HL-60 (cell line): ENCODE measurements around the gene IFNAR2.

ENCODE experiments used
- DNase-seq, 2 experiments: peaks; one replicate each; pipeline ENCODE4 v3.0.0-alpha.2; 2010 to 2020; ENCODE audit warnings: low read depth in 1 of 2, low spot score in 1 of 2
- H3K27ac ChIP-seq: fragments of 250-450 bp; sonication (Bioruptor Pico); replicated peaks from 2 replicates; pipeline ENCODE4 v1.5.1; 2020; ENCODE audit warnings: mild to moderate bottlenecking, moderate library complexity
- H3K27me3 ChIP-seq: fragments of 250-450 bp; sonication (Bioruptor Pico); 2 replicates; pipeline ENCODE4 v1.5.1; 2021; ENCODE audit warnings: mild to moderate bottlenecking, moderate library complexity; ENCODE audit not compliant: insufficient read depth, poor library complexity, severe bottlenecking
- H3K4me3 ChIP-seq: replicated peaks from 2 replicates; pipeline ENCODE4 v1.5.1; 2011; ENCODE audit warnings: mild to moderate bottlenecking, control low read depth, low read length; ENCODE audit not compliant: insufficient read depth
- GABPA ChIP-seq: IDR thresholded peaks from 2 replicates; pipeline ENCODE4 v1.6.1; 2012; ENCODE audit warnings: low read depth
- POLR2AphosphoS5 ChIP-seq: IDR thresholded peaks from 2 replicates; pipeline ENCODE4 v1.6.1; 2012; ENCODE audit warnings: low read depth
- SPI1 ChIP-seq: IDR thresholded peaks from 2 replicates; pipeline ENCODE4 v1.6.1; 2012; ENCODE audit warnings: low read depth, mild to moderate bottlenecking, borderline replicate concordance
- TF ChIP-seq, protein P1 (sequence below): IDR thresholded peaks from one replicate; pipeline ENCODE4 v1.5.1; 2011; ENCODE audit warnings: low read length, control low read depth, inconsistent platforms; ENCODE audit not compliant: insufficient read depth
- TF ChIP-seq, protein P2 (sequence below): IDR thresholded peaks from 2 replicates; pipeline ENCODE4 v1.6.1; 2012; ENCODE audit warnings: low read depth; ENCODE audit not compliant: insufficient replicate concordance

The IFNAR2 gene

DNA sequence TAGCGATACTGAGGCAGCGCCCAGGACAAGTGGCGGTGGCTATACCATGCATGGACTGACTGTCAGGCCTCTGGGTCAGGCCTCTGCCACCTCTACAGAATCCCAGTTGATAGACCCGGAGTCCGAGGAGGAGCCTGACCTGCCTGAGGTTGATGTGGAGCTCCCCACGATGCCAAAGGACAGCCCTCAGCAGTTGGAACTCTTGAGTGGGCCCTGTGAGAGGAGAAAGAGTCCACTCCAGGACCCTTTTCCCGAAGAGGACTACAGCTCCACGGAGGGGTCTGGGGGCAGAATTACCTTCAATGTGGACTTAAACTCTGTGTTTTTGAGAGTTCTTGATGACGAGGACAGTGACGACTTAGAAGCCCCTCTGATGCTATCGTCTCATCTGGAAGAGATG, 33.2 kb downstream of the IFNAR2 start:
- Histone ChIP-seq H3K27ac (no peak overlapping the region), H3K27me3 (no peaks in the 10 kb centered on the region), H3K4me3 (no peak overlapping the region)
- no peak for DNase-seq
- no peak for TF ChIP-seq GABPA
- TF ChIP-seq, protein P1, sequence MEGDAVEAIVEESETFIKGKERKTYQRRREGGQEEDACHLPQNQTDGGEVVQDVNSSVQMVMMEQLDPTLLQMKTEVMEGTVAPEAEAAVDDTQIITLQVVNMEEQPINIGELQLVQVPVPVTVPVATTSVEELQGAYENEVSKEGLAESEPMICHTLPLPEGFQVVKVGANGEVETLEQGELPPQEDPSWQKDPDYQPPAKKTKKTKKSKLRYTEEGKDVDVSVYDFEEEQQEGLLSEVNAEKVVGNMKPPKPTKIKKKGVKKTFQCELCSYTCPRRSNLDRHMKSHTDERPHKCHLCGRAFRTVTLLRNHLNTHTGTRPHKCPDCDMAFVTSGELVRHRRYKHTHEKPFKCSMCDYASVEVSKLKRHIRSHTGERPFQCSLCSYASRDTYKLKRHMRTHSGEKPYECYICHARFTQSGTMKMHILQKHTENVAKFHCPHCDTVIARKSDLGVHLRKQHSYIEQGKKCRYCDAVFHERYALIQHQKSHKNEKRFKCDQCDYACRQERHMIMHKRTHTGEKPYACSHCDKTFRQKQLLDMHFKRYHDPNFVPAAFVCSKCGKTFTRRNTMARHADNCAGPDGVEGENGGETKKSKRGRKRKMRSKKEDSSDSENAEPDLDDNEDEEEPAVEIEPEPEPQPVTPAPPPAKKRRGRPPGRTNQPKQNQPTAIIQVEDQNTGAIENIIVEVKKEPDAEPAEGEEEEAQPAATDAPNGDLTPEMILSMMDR, result no peak

DNA sequence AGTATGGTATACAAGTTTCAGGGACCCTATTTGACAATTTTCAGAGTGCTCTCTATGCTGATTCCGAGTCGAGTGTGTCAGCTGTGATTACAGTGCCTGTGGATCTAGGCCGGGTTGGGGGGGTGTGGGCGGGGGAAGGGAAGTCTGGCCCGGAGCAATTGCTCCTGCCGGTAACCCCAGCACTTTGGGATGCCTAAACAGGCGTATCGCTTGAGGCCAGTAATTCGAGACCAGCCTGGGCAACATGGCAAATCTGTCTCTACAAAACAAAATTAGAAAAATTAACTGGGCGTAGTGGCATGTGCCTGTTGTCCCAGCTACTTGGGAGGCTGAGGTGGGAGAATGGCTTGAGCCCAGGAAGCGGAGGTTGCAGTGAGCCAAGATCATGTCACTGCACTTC, 34.8 kb downstream of the IFNAR2 start:
- Histone ChIP-seq H3K27me3 (no peaks in the 10 kb centered on the region), H3K4me3 (no peak overlapping the region), H3K27ac (peak overlapping the region; percentile 86)
- no peak for DNase-seq
- no peak for TF ChIP-seq POLR2AphosphoS5
- TF ChIP-seq, protein P1, result no peak
- TF ChIP-seq, protein P2, sequence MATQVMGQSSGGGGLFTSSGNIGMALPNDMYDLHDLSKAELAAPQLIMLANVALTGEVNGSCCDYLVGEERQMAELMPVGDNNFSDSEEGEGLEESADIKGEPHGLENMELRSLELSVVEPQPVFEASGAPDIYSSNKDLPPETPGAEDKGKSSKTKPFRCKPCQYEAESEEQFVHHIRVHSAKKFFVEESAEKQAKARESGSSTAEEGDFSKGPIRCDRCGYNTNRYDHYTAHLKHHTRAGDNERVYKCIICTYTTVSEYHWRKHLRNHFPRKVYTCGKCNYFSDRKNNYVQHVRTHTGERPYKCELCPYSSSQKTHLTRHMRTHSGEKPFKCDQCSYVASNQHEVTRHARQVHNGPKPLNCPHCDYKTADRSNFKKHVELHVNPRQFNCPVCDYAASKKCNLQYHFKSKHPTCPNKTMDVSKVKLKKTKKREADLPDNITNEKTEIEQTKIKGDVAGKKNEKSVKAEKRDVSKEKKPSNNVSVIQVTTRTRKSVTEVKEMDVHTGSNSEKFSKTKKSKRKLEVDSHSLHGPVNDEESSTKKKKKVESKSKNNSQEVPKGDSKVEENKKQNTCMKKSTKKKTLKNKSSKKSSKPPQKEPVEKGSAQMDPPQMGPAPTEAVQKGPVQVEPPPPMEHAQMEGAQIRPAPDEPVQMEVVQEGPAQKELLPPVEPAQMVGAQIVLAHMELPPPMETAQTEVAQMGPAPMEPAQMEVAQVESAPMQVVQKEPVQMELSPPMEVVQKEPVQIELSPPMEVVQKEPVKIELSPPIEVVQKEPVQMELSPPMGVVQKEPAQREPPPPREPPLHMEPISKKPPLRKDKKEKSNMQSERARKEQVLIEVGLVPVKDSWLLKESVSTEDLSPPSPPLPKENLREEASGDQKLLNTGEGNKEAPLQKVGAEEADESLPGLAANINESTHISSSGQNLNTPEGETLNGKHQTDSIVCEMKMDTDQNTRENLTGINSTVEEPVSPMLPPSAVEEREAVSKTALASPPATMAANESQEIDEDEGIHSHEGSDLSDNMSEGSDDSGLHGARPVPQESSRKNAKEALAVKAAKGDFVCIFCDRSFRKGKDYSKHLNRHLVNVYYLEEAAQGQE, result no peak

DNA sequence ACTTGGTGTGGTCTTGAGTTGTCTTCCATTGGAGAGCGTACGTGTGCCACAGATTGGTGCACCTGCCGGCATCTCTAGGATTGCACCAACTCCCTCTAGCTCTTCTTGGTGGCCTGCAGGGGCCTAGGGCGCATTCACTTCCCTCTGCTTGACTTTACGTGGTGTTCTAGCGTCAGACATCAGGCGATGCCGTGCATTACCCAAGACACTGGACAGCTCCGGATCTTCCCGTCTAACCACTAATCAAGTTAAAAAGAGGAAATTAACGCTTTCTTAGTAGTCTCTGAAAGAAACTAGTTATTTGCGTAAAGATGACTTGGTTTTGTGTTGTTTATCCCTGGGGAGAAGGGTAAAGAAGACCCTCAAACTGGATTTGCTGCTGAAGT, 35.9 kb downstream of the IFNAR2 start:
- TF ChIP-seq POLR2AphosphoS5, result peak; percentile 79
- TF ChIP-seq, protein P2, result peak; percentile 89
- peak; percentile 85 for TF ChIP-seq SPI1
- TF ChIP-seq GABPA, result no peak
- Histone ChIP-seq H3K4me3 (peak overlapping the region; percentile 80), H3K27ac (peak overlapping the region; percentile 86), H3K27me3 (no peaks in the 10 kb centered on the region)
- DNase-seq, result peak; percentile 84 to 98

DNA sequence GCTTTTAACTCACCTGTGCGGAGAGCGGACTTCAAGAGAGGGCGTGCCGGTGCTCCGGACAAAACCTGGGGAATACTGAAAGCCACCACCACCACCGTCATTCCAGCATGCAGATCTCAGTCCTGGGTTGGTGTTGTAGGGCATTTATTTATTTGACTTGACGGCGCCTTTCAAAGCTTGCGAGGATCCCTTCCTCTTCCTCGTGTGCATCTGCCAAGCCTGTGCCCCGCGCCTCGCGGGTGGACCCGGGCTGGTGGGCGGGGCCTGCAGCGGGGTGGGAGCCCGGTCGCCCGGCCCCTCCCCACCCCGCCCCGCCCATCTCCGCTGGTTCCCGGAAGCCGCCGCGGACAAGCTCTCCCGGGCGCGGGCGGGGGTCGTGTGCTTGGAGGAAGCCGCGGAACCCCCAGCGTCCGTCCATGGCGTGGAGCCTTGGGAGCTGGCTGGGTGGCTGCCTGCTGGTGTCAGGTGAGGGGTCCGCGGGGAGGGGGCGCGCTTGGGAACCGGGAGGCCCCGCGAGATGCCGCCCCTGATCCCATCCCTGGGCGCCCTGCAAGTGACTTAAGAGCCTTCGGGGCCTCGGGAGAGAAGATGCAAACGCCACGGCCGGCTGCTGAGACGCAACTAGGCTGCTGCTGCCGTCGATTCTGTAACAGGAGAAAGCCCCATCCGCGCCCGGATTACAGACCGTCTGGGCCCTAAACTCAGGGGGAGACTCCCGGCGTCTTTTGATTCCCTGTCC, 36.5 kb downstream of the IFNAR2 start, which contains the start of gene IL10RB:
Gene IL10RB (plus strand): TSS at position 318 of the 739 bp plus-strand sequence. CDS start 99 bp downstream, at position 417.
- Histone ChIP-seq H3K4me3 (peak within 1 kb of the TSS; percentile 80), H3K27me3 (no peaks in the 10 kb centered on the region), H3K27ac (peak within 1 kb of the TSS; percentile 86)
- peak; percentile 75 to 84 for DNase-seq
- TF ChIP-seq, protein P1, result no peak
- peak; percentile 20; the same call in 1 of the 2 replicates for TF ChIP-seq POLR2AphosphoS5
- no peak for TF ChIP-seq GABPA
- TF ChIP-seq, protein P2, result no peak
- TF ChIP-seq SPI1, result no peak
